ENCODE data around the gene NFXL1. TPM values are rescaled to one million over a fixed set of nuclear protein-coding genes. Genes with fewer than 3 reads are reported as not detected.

Gene NFXL1
- total and polyA plus RNA-seq, 10 of the 15 experiments (the other 5 are each of a cell fraction or from before 2014, with no cell fraction given), result 8.1 to 16.5 (median 13.1) TPM

GRCh38 chr4:47936336-47936735 lies 22.0 kb upstream of the NFXL1 start:
- DNase-seq (ENCODE audit: low read depth, low spot score), result no peak
- WGBS (ENCODE audit: insufficient coverage, insufficient replicate concordance, low lambda C conversion rate, missing lambda C conversion rate), result 56% methylated on average over 6 of the region's 6 CpGs
- SMC1A ChIA-PET (ENCODE audit: uncharacterized antibody, unreplicated experiment), result interaction anchor here (0.6 kb wide), 1 partner anchor 144 kb away, joined by 4 read pairs; no protein-coding TSS in a partner anchor
- RAD21 ChIA-PET (ENCODE audit: unreplicated experiment), result no interaction called here
- in situ Hi-C loops (cut with MboI) (no loop called here), intact Hi-C loops (cut with micrococcal nuclease; ENCODE audit: unreplicated experiment) (no loop called here)
- Histone ChIP-seq H3K27ac (ENCODE audit: control insufficient read depth, insufficient read depth) (no peak overlapping the region), H3K9ac (ENCODE audit: control insufficient read depth, insufficient read depth, low read length) (no peak overlapping the region), H2AFZ (ENCODE audit: control insufficient read depth, low read depth, low read length) (no peak overlapping the region), H3K36me3 (ENCODE audit: control insufficient read depth in 2 of 2, insufficient read depth in 2 of 2, low read length in 1 of 2) (no peaks in the 10 kb centered on the region), H3K27me3 (replicated peaks in 1 of 2; ENCODE audit: control insufficient read depth in 2 of 2, insufficient read depth in 2 of 2, low read length in 1 of 2) (no peaks in the 10 kb centered on the region), H4K20me1 (ENCODE audit: control insufficient read depth, insufficient read depth) (no peaks in the 10 kb centered on the region), H3K4me1 (ENCODE audit: control insufficient read depth, insufficient read depth, low read length) (no peaks in the 10 kb centered on the region), H3K4me3 (no peak overlapping the region), H3K4me2 (ENCODE audit: control insufficient read depth, insufficient read depth) (no peak overlapping the region), H3K9me3 (replicated peaks; ENCODE audit: control insufficient read depth, insufficient read depth, low read length) (no peaks in the 10 kb centered on the region), H3K79me2 (ENCODE audit: control insufficient read depth, insufficient read depth, low read length) (no peaks in the 10 kb centered on the region)
- FAIRE-seq, result no peak
- no TSS peak for BruUV-seq (replicated peaks)
- no peak for ATAC-seq
- no peak for TF ChIP-seq RUNX3 (IDR thresholded peaks at IDR 0.05; ENCODE audit: low read length)
- TF ChIP-seq RB1 (IDR thresholded peaks at IDR 0.05; ENCODE audit: borderline replicate concordance), result no peak
- TF ChIP-seq BRCA1 (IDR thresholded peaks at IDR 0.05; ENCODE audit: low read depth, low read length), result no peak
- no peak for TF ChIP-seq NR2C2 (IDR thresholded peaks at IDR 0.05; ENCODE audit: borderline replicate concordance, control insufficient read depth, insufficient read length, low read depth)
- TF ChIP-seq PAX5 (IDR thresholded peaks at IDR 0.05; ENCODE audit: borderline replicate concordance, low read depth, low read length), result no peak
- TF ChIP-seq BACH1 (IDR thresholded peaks at IDR 0.05; ENCODE audit: borderline replicate concordance), result no peak
- TF ChIP-seq SRF (IDR thresholded peaks at IDR 0.05; ENCODE audit: low read depth in 2 of 2, low read length in 2 of 2), result no peak
- TF ChIP-seq, protein P1, sequence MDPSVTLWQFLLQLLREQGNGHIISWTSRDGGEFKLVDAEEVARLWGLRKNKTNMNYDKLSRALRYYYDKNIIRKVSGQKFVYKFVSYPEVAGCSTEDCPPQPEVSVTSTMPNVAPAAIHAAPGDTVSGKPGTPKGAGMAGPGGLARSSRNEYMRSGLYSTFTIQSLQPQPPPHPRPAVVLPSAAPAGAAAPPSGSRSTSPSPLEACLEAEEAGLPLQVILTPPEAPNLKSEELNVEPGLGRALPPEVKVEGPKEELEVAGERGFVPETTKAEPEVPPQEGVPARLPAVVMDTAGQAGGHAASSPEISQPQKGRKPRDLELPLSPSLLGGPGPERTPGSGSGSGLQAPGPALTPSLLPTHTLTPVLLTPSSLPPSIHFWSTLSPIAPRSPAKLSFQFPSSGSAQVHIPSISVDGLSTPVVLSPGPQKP (IDR thresholded peaks at IDR 0.05; ENCODE audit: low read depth, low read length), result no peak
- no peak for TF ChIP-seq TARDBP (IDR thresholded peaks at IDR 0.05; ENCODE audit: borderline replicate concordance)
- TF ChIP-seq SUPT20H (IDR thresholded peaks at IDR 0.05; ENCODE audit: borderline replicate concordance, control insufficient read depth, low read depth, low read length), result no peak
- TF ChIP-seq EGR1 (IDR thresholded peaks at IDR 0.05; ENCODE audit: borderline replicate concordance in 1 of 2, low read depth in 2 of 2, low read length in 2 of 2), result no peak
- TF ChIP-seq SIX5 (IDR thresholded peaks at IDR 0.05; ENCODE audit: low read depth, low read length, severe bottlenecking), result no peak
- CTCF ChIA-PET, result interaction anchor here (1.6 to 2.0 kb wide), 2 partner anchors 97 to 231 kb away, joined by 5 read pairs; no protein-coding TSS in a partner anchor
- POLR2A ChIA-PET, result no interaction called here
